LHCN-M2 (cell line): Measurements from ENCODE around the gene BANP. TPM values are rescaled to one million over a fixed set of nuclear protein-coding genes. Genes with fewer than 3 reads are reported as not detected.
"Not testable (repeated sequence)": the region's sequence is repeated elsewhere in the genome, so short reads cannot be mapped to it uniquely, and the experiment has no call there.

Source experiments
- DNase-seq: peaks from one replicate; pipeline ENCODE4 v3.0.0-alpha.2; 2012; ENCODE audit warnings: low read depth
- total RNA-seq: library from RNA; depleted of rRNA; stranded (reverse); fragments of >200 nt; gene quantifications from 2 replicates; pipeline ENCODE4 v1.2.3, GENCODE V29; 2014

The BANP gene
- total RNA-seq, 1 experiment from 2014 or later = 20.5 TPM

GRCh38 chr16:88028177-88028930 lies 77.1 kb downstream of the BANP start:
- not testable (repeated sequence) for DNase-seq

- DNase-seq = no peak
These were observed 79.3 kb downstream of the BANP start for GRCh38 chr16:88030498-88030897.

GRCh38 chr16:88030961-88031360 lies 79.7 kb downstream of the BANP start:
- DNase-seq = not testable (repeated sequence)

GRCh38 chr16:88033003-88033740 lies 81.9 kb downstream of the BANP start:
- not testable (repeated sequence) for DNase-seq

- no peak for DNase-seq
These were observed 83.5 kb downstream of the BANP start for GRCh38 chr16:88034770-88035169.

- DNase-seq = no peak
These were observed 84.1 kb downstream of the BANP start for GRCh38 chr16:88035292-88035691.

GRCh38 chr16:88035884-88036639 lies 84.8 kb downstream of the BANP start:
- DNase-seq = not testable (repeated sequence)

- DNase-seq = not testable (repeated sequence)
These were observed 85.4 kb downstream of the BANP start for GRCh38 chr16:88036640-88036996.

- DNase-seq = not testable (repeated sequence)
These were observed 86.1 kb downstream of the BANP start for GRCh38 chr16:88037359-88037758.

GRCh38 chr16:88037876-88038525 lies 86.8 kb downstream of the BANP start:
- DNase-seq = not testable (repeated sequence)

GRCh38 chr16:88038526-88038908 lies 87.3 kb downstream of the BANP start:
- DNase-seq = not testable (repeated sequence)

GRCh38 chr16:88039591-88039990 lies 88.4 kb downstream of the BANP start:
- DNase-seq = no peak

GRCh38 chr16:88040196-88040876 lies 89.1 kb downstream of the BANP start:
- not testable (repeated sequence) for DNase-seq

- not testable (repeated sequence) for DNase-seq
These were observed 89.6 kb downstream of the BANP start for GRCh38 chr16:88040877-88041244.

GRCh38 chr16:88041506-88041905 lies 90.3 kb downstream of the BANP start:
- not testable (repeated sequence) for DNase-seq

- not testable (repeated sequence) for DNase-seq
These were observed 90.8 kb downstream of the BANP start for GRCh38 chr16:88041986-88042562.

- not testable (repeated sequence) for DNase-seq
These were observed 92.1 kb downstream of the BANP start for GRCh38 chr16:88043208-88043910.

- DNase-seq = not testable (repeated sequence)
These were observed 92.9 kb downstream of the BANP start for GRCh38 chr16:88044121-88044581.

GRCh38 chr16:88045361-88045760 lies 94.1 kb downstream of the BANP start:
- not testable (repeated sequence) for DNase-seq

GRCh38 chr16:88045820-88046303 lies 94.6 kb downstream of the BANP start:
- no peak for DNase-seq
